Liver (tissue), 9 donors: ENCODE measurements around the gene NKD1. TPM values are rescaled to one million over a fixed set of nuclear protein-coding genes. Genes with fewer than 3 reads are reported as not detected.

Experiments
- DNase-seq: peaks from one replicate; pipeline ENCODE4 v3.0.0-alpha.2; 2017; ENCODE audit warnings: low spot score
- H3K27ac ChIP-seq, 2 donors: one replicate each; pipeline ENCODE4 v1.7.0; 2013; ENCODE audit warnings: inconsistent platforms in 2 of 2, low read length in 2 of 2, control low read depth in 1 of 2, low read depth in 1 of 2, mild to moderate bottlenecking in 1 of 2
- H3K27me3 ChIP-seq, 4 donors: one replicate each; pipeline versions ENCODE4 v1.6.1 to v1.7.0; 2013; ENCODE audit warnings: low read length in 3 of 4, inconsistent platforms in 1 of 4, mild to moderate bottlenecking in 1 of 4, moderate library complexity in 1 of 4; ENCODE audit not compliant: control insufficient read depth in 4 of 4, insufficient read depth in 4 of 4
- H3K36me3 ChIP-seq, 4 donors: one replicate each; pipeline versions ENCODE4 v1.6.1 to v1.7.0; 2013; ENCODE audit warnings: low read length in 3 of 4, mild to moderate bottlenecking in 3 of 4, low read depth in 1 of 4, moderate library complexity in 1 of 4; ENCODE audit not compliant: control insufficient read depth in 4 of 4, insufficient read depth in 3 of 4
- H3K4me1 ChIP-seq, 4 donors: one replicate each; pipeline versions ENCODE4 v1.6.1 to v1.7.0; 2013; ENCODE audit warnings: low read length in 3 of 4, mild to moderate bottlenecking in 3 of 4, moderate library complexity in 1 of 4; ENCODE audit not compliant: control insufficient read depth in 4 of 4, insufficient read depth in 4 of 4
- H3K4me3 ChIP-seq, 3 donors: one replicate each; pipeline versions ENCODE4 v1.6.1 to v1.7.0; 2013; ENCODE audit warnings: low read length in 3 of 3, control low read depth in 1 of 3, low read depth in 1 of 3, mild to moderate bottlenecking in 1 of 3
- H3K9ac ChIP-seq, 2 donors: one replicate each; pipeline ENCODE4 v1.7.0; 2013; ENCODE audit warnings: low read length in 2 of 2, mild to moderate bottlenecking in 2 of 2, moderate library complexity in 2 of 2, control low read depth in 1 of 2, low read depth in 1 of 2
- H3K9me3 ChIP-seq, 4 donors: one replicate each; pipeline versions ENCODE4 v1.6.1 to v1.7.0; 2013; ENCODE audit warnings: low read length in 3 of 4; ENCODE audit not compliant: control insufficient read depth in 4 of 4
- ATF3 ChIP-seq: IDR thresholded peaks from 2 replicates; pipeline ENCODE4 v1.6.1; 2016; ENCODE audit warnings: antibody characterized with exemption
- EGR1 ChIP-seq, 2 donors: IDR thresholded peaks; 2 replicates each; pipeline ENCODE4 v1.6.1; 2016 to 2018; ENCODE audit warnings: antibody characterized with exemption in 2 of 2, low read depth in 2 of 2
- FOXA1 ChIP-seq: IDR thresholded peaks from 2 replicates; pipeline ENCODE4 v1.6.1; 2016; ENCODE audit warnings: antibody characterized with exemption
- FOXA2 ChIP-seq: IDR thresholded peaks from 2 replicates; pipeline ENCODE4 v1.6.1; 2016; ENCODE audit warnings: antibody characterized with exemption
- GABPA ChIP-seq, 2 donors: IDR thresholded peaks in 1 of 2; conservative IDR thresholded peaks in 1 of 2; 2 replicates each; pipeline ENCODE4 v1.6.1; 2016; ENCODE audit warnings: antibody characterized with exemption in 2 of 2, mild to moderate bottlenecking in 1 of 2, moderate library complexity in 1 of 2
- HNF4A ChIP-seq, 2 donors: conservative IDR thresholded peaks; 2 replicates each; pipeline ENCODE4 v1.6.1; 2016; ENCODE audit warnings: antibody characterized with exemption in 2 of 2, mild to moderate bottlenecking in 2 of 2
- HNF4G ChIP-seq: IDR thresholded peaks from 2 replicates; pipeline ENCODE4 v1.6.1; 2016; ENCODE audit warnings: antibody characterized with exemption
- JUND ChIP-seq, 2 donors: IDR thresholded peaks; 2 replicates each; pipeline ENCODE4 v1.6.1; 2016; ENCODE audit warnings: antibody characterized with exemption in 2 of 2
- MAX ChIP-seq: IDR thresholded peaks from 2 replicates; pipeline ENCODE4 v1.6.1; 2016; ENCODE audit warnings: antibody characterized with exemption
- NR2F2 ChIP-seq: IDR thresholded peaks from 2 replicates; pipeline ENCODE4 v1.6.1; 2016; ENCODE audit warnings: antibody characterized with exemption
- RAD21 ChIP-seq, 2 donors: IDR thresholded peaks; 2 replicates each; pipeline ENCODE4 v1.6.1; 2016; ENCODE audit warnings: antibody characterized with exemption in 2 of 2, mild to moderate bottlenecking in 2 of 2
- REST ChIP-seq: IDR thresholded peaks from 2 replicates; pipeline ENCODE4 v1.6.1; 2016; ENCODE audit warnings: antibody characterized with exemption, mild to moderate bottlenecking
- RXRA ChIP-seq, 2 donors: IDR thresholded peaks; 2 replicates each; pipeline ENCODE4 v1.6.1; 2017 to 2018; ENCODE audit warnings: antibody characterized with exemption in 2 of 2, mild to moderate bottlenecking in 1 of 2
- SP1 ChIP-seq: IDR thresholded peaks from 2 replicates; pipeline ENCODE4 v1.6.1; 2018; ENCODE audit warnings: antibody characterized with exemption, mild to moderate bottlenecking
- TAF1 ChIP-seq: conservative IDR thresholded peaks from 2 replicates; pipeline ENCODE4 v1.6.1; 2016; ENCODE audit warnings: antibody characterized with exemption, mild to moderate bottlenecking
- YY1 ChIP-seq: IDR thresholded peaks from 2 replicates; pipeline ENCODE4 v1.6.1; 2016; ENCODE audit warnings: antibody characterized with exemption, mild to moderate bottlenecking
- WGBS: extraction: QIAGEN DNeasy Blood & Tissue Kit; methylation state at CpG from one replicate; pipeline ENCODE4 v1.1.7; 2013; 5-methylcytosine and 5-hydroxymethylcytosine counted together
- polyA plus RNA-seq, 2 donors: library from polyadenylated mRNA; stranded (reverse) in 1 of 2; unstranded in 1 of 2; fragments of 200-250 nt in 1 of 2; fragments of >200 nt in 1 of 2; fragmentation: Nextera tagmentation in 1 of 2; extraction: Ambion mirVana in 1 of 2; gene quantifications; one replicate each; pipeline versions ENCODE4 v1.2.1 to v1.2.3, GENCODE V29; 2013 to 2015
- total RNA-seq, 2 donors: library from RNA; depleted of rRNA; stranded (reverse); fragments of >200 nt; gene quantifications; one replicate each; pipeline ENCODE4 v1.2.3, GENCODE V29; 2014
- TF ChIP-seq, protein P1 (sequence below): fragments of 150-350 bp; IDR thresholded peaks from 2 replicates; pipeline ENCODE4 v1.5.1; 2017; ENCODE audit warnings: improper control_type of control experiment, low read depth, low read length; ENCODE audit not compliant: missing input control
- TF ChIP-seq, protein P2 (sequence below): IDR thresholded peaks from 2 replicates; pipeline ENCODE4 v1.6.1; 2016; ENCODE audit warnings: antibody characterized with exemption
- donor health status: healthy.
- donor health status: healthy.
- donor health status: healthy.
- donor health status: healthy.
- donor health status: healthy.

The NKD1 gene
- total and polyA plus RNA-seq, 4 donors: 0.28 to 3.5 (median 0.85) TPM

DNA sequence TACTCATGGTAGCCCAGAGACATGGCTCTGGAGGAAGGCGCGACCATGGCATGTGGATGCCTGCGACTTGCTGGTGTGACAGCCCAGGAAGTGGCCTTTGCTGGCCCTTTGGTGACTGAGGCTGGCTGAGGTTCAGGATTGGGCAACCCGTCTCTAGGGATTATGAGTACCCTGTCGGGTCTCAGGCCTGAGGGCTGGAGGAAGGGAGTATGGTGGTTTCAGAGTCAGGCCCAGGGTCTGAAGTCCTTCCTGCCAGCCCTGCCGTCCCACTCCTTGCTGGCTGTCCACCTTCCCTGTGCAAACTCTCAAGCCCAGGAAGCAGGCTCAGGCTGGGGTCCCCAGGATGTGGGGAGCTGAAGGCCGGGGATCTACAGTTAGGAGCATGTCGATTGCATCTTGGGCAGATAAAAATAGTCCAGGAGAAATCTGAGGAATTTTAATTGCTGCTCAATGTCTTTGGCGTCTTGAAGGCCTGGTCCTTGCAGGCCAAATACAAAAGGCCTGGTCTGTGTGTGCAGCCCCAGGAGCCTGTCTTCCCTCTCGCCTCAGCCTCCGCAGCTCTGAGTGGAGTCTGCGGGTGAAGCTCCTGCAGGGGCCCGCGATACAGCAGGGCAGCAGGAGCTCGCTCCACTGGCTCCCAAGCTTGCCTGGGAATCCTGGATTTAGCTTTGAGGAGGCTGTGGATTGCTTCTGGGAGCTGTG is 52.5 kb downstream of the NKD1 start (continued):
- TF ChIP-seq TAF1: no peak
- no peak for TF ChIP-seq FOXA2
- TF ChIP-seq RAD21 (IDR thresholded peaks at IDR 0.05): no peak
- TF ChIP-seq ATF3: no peak

DNA sequence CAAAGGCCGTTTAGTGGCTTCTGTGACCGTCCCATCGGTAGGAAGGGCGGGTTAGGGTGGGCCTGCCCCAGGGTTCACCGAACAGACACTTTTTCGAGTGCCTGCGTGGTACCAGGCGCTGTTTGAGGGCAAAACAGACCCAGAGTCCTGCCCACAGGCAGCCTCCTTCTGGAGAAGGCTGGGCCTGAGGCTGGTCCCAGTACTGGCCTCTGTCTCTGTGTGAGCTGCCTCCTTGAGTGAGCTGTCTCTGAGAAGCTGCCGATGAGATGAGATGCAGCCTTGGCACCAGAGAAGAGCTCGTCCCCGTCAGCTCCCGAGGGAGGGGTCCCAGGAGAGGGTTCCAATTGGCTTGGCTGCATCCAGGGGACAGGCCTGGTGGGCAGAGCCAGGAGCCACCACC is 53.1 kb downstream of the NKD1 start:
- Histone ChIP-seq H3K4me3 (no peak overlapping the region), H3K9ac (no peak overlapping the region), H3K27ac (no peak overlapping the region), H3K9me3 (no peaks in the 10 kb centered on the region), H3K4me1 (peaks cover 0 to 4% (median 0%) of the 10 kb centered on the region in 4 donors), H3K27me3 (no peaks in the 10 kb centered on the region), H3K36me3 (no peaks in the 10 kb centered on the region)
- no peak for DNase-seq
- WGBS: 92% methylated on average over 12 of the region's 12 CpGs
- TF ChIP-seq MAX: no peak
- TF ChIP-seq ATF3: no peak
- TF ChIP-seq FOXA1: no peak
- TF ChIP-seq JUND (IDR thresholded peaks at IDR 0.05): no peak
- TF ChIP-seq HNF4G: no peak
- TF ChIP-seq FOXA2: no peak
- no peak for TF ChIP-seq NR2F2
- TF ChIP-seq, protein P1, sequence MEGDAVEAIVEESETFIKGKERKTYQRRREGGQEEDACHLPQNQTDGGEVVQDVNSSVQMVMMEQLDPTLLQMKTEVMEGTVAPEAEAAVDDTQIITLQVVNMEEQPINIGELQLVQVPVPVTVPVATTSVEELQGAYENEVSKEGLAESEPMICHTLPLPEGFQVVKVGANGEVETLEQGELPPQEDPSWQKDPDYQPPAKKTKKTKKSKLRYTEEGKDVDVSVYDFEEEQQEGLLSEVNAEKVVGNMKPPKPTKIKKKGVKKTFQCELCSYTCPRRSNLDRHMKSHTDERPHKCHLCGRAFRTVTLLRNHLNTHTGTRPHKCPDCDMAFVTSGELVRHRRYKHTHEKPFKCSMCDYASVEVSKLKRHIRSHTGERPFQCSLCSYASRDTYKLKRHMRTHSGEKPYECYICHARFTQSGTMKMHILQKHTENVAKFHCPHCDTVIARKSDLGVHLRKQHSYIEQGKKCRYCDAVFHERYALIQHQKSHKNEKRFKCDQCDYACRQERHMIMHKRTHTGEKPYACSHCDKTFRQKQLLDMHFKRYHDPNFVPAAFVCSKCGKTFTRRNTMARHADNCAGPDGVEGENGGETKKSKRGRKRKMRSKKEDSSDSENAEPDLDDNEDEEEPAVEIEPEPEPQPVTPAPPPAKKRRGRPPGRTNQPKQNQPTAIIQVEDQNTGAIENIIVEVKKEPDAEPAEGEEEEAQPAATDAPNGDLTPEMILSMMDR: no peak
- TF ChIP-seq REST: no peak
- TF ChIP-seq HNF4A (conservative IDR thresholded peaks at IDR 0.05): no peak
- TF ChIP-seq GABPA (IDR thresholded peaks at IDR 0.05 in 1 of 2, conservative IDR thresholded peaks at IDR 0.05 in 1 of 2): no peak
- no peak for TF ChIP-seq EGR1 (IDR thresholded peaks at IDR 0.05; ENCODE audit: low read depth in 2 of 2)
- no peak for TF ChIP-seq RAD21 (IDR thresholded peaks at IDR 0.05)
- TF ChIP-seq RXRA (IDR thresholded peaks at IDR 0.05): no peak
- TF ChIP-seq, protein P2, sequence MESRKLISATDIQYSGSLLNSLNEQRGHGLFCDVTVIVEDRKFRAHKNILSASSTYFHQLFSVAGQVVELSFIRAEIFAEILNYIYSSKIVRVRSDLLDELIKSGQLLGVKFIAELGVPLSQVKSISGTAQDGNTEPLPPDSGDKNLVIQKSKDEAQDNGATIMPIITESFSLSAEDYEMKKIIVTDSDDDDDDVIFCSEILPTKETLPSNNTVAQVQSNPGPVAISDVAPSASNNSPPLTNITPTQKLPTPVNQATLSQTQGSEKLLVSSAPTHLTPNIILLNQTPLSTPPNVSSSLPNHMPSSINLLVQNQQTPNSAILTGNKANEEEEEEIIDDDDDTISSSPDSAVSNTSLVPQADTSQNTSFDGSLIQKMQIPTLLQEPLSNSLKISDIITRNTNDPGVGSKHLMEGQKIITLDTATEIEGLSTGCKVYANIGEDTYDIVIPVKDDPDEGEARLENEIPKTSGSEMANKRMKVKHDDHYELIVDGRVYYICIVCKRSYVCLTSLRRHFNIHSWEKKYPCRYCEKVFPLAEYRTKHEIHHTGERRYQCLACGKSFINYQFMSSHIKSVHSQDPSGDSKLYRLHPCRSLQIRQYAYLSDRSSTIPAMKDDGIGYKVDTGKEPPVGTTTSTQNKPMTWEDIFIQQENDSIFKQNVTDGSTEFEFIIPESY: no peak
- no peak for TF ChIP-seq YY1
- TF ChIP-seq SP1: no peak
- TF ChIP-seq TAF1: no peak
